ENCODE data around the gene DCTPP1.
A peak's percentile ranks its signal among the peaks of the same experiment; 100 is the strongest.

Gene DCTPP1

DNA sequence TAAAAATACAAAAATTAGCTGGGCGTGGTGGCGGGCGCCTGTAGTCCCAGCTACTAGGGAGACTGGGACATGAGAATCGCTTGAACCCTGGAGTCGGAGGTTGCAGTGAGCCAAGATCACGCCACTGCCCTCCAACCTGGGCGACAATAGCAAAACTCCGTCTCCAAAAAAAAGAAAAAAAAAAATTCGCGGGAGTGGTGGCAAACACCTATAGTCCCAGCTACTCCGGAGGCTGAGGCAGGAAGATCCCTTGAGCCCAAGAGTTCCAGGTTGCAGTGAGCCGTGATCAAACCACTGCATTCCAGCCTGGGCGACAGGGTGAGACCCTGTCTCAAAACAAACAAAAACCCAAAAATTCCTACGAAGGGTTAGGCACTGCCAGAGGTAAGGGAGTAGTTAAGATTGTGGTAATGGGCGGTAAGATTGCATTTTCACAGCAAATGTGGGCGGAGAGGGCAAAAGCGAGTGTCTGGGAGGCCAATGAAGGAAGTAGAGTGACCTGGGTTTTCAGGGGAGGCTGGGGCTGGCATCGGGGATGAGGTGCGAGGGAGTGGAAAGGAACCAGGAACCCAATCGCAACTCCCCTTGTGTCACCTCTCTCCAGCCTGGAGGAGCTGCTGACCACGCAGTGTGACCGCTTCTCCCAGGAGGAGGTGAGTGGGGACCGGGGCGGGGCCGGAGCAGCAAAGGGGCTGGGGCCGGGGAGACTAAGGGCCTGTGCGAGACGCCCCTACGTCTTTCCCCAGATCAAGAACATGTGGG lies 52.6 kb downstream of the DCTPP1 start:
- Mint-ChIP-seq H3K4me3 (peak overlapping the region; percentile 92), H3K27ac (peak overlapping the region; percentile 98), H3K36me3 (ENCODE audit: low read depth) (peaks cover 31% of the 10 kb centered on the region), H3K9me3 (no peaks in the 10 kb centered on the region), H3K27me3 (ENCODE audit: low read depth) (no peaks in the 10 kb centered on the region), H3K4me1 (ENCODE audit: low read depth) (peaks cover 26% of the 10 kb centered on the region)
- no peak for DNase-seq (ENCODE audit: low spot score)

DNA sequence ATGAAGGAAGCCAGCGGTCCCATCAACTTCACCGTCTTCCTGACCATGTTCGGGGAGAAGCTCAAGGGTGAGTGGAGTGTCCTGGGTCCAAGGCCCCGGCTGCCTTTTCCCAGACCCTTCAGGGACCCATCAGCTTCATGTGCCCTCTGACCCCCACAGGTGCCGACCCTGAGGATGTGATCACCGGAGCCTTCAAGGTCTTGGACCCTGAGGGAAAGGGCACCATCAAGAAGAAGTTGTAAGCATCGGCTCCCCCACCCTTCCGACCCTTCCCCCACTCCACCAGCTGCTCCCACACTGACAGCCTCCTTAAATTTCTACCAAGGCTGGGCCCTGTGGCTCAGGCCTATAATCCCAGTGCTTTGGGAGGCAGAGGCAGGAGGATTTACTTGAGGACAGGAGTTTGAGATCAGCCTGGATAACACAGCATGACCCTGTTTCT lies 53.3 kb downstream of the DCTPP1 start:
- peaks cover 28% of the 10 kb centered on the region for H3K4me1 Mint-ChIP-seq (ENCODE audit: low read depth)
- H3K9me3 Mint-ChIP-seq: no peaks in the 10 kb centered on the region
- H3K27ac Mint-ChIP-seq: no peak overlapping the region
- peak overlapping the region; percentile 92 for H3K4me3 Mint-ChIP-seq
- DNase-seq (ENCODE audit: low spot score): no peak
- no peaks in the 10 kb centered on the region for H3K27me3 Mint-ChIP-seq (ENCODE audit: low read depth)
- peaks cover 27% of the 10 kb centered on the region for H3K36me3 Mint-ChIP-seq (ENCODE audit: low read depth)

DNA sequence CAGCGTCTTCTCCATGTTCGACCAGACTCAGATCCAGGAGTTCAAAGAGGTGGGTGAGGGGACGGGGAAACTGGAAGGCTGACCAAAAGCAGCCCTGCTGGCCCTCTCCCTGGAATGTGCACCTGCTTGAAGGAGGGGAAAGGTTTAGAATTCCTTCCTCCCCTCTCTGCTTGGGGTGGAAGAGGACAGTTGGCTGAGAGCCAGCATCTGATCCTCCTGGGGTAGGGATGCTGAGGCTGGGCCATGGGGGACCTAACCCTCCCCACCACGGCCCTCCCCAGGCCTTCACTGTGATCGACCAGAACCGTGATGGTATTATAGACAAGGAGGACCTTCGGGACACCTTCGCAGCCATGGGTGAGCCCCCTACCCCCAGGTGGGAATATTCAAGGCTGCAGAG lies 54.0 kb downstream of the DCTPP1 start:
- Mint-ChIP-seq H3K4me1 (ENCODE audit: low read depth) (peaks cover 30% of the 10 kb centered on the region), H3K9me3 (no peaks in the 10 kb centered on the region), H3K27ac (peak overlapping the region; percentile 62), H3K4me3 (no peak overlapping the region), H3K36me3 (ENCODE audit: low read depth) (peaks cover 22% of the 10 kb centered on the region), H3K27me3 (ENCODE audit: low read depth) (no peaks in the 10 kb centered on the region)
- no peak for DNase-seq (ENCODE audit: low spot score)

DNA sequence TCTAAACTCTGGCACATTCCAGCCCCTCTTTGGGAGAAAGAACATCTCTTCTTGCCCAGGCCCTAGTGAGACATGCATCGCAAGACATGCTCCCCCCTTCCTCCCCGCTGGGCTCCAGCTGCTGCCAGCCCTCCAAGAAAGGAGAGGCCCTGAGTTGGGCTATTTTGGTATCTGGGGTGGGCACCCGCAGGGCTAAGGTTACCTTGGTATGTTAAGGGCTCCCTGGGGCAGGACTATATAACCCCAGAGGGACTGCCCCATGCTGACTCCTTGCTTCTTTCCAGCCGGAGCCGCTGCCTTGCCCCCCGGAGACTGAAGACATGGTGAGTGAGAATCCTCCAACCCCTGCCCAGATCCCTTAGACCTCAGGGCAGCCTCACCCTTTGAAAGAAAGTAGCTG lies 55.3 kb downstream of the DCTPP1 start, which contains the start of gene MYL11:
Gene MYL11 (plus strand): TSS at position 265 of the 400 bp plus-strand sequence. CDS start 56 bp downstream, at position 321.
- Mint-ChIP-seq H3K27ac (peak within 1 kb of the TSS; percentile 62), H3K4me3 (no peak within 1 kb of the TSS), H3K36me3 (ENCODE audit: low read depth) (peaks cover 12% of the 10 kb centered on the region), H3K9me3 (no peaks in the 10 kb centered on the region), H3K4me1 (ENCODE audit: low read depth) (peaks cover 21% of the 10 kb centered on the region), H3K27me3 (ENCODE audit: low read depth) (no peaks in the 10 kb centered on the region)
- no peak for DNase-seq (ENCODE audit: low spot score)

Measured in T-helper 2 cell treated with Interferon-gamma antibody and Interleukin-4, amounts not matched to agents 5 μg/mL and 100 μg/mL, for 36 hours (primary cell).